Endodermal cell (in vitro differentiated cells): ENCODE results near the gene DLG2. TPM values are rescaled to one million over a fixed set of nuclear protein-coding genes. Genes with fewer than 3 reads are reported as not detected.

ENCODE experiments used
- DNase-seq: peaks from one replicate; pipeline ENCODE4 v3.0.0-alpha.2; 2017
- H3K27ac ChIP-seq: 2 replicates; pipeline ENCODE4 v1.5.1; 2013; ENCODE audit warnings: mild to moderate bottlenecking, low read depth, low read length, moderate library complexity
- H3K27me3 ChIP-seq: 2 replicates; pipeline ENCODE4 v1.6.1; 2013; ENCODE audit warnings: mild to moderate bottlenecking, low read length, moderate library complexity; ENCODE audit not compliant: insufficient read depth, control insufficient read depth, poor library complexity, severe bottlenecking
- H3K36me3 ChIP-seq: 2 replicates; pipeline ENCODE4 v1.7.0; 2013; ENCODE audit warnings: mild to moderate bottlenecking, low read length, moderate library complexity; ENCODE audit not compliant: control insufficient read depth, insufficient read depth
- H3K4me1 ChIP-seq: one replicate; pipeline ENCODE4 v1.7.0; 2013; ENCODE audit warnings: low read length; ENCODE audit not compliant: control insufficient read depth, insufficient read depth
- H3K4me3 ChIP-seq: 2 replicates; pipeline ENCODE4 v1.5.1; 2013; ENCODE audit warnings: mild to moderate bottlenecking, low read length, moderate library complexity
- H3K9ac ChIP-seq: 2 replicates; pipeline ENCODE4 v1.6.1; 2013; ENCODE audit warnings: mild to moderate bottlenecking, low read length, moderate library complexity; ENCODE audit not compliant: poor library complexity, severe bottlenecking; ENCODE audit errors: extremely low read depth
- H3K9me3 ChIP-seq: 2 replicates; pipeline ENCODE4 v1.6.1; 2013; ENCODE audit warnings: mild to moderate bottlenecking, low read length, moderate library complexity; ENCODE audit not compliant: control insufficient read depth
- H3K27ac Mint-ChIP-seq: 2 replicates; pipeline ENCODE4 v1.8.0; 2020; ENCODE audit warnings: mixed read lengths
- H3K27me3 Mint-ChIP-seq: 2 replicates; pipeline ENCODE4 v1.8.0; 2021; ENCODE audit warnings: mild to moderate bottlenecking, mixed read lengths; ENCODE audit not compliant: insufficient read depth
- H3K36me3 Mint-ChIP-seq: 2 replicates; pipeline ENCODE4 v1.8.0; 2020; ENCODE audit warnings: low read depth, mixed read lengths
- H3K4me1 Mint-ChIP-seq: 2 replicates; pipeline ENCODE4 v1.8.0; 2020; ENCODE audit warnings: mixed read lengths
- H3K4me3 Mint-ChIP-seq: 2 replicates; pipeline ENCODE4 v1.8.0; 2020; ENCODE audit warnings: mild to moderate bottlenecking, moderate library complexity, mixed read lengths
- H3K9me3 Mint-ChIP-seq: 2 replicates; pipeline ENCODE4 v1.8.0; 2020; ENCODE audit warnings: mild to moderate bottlenecking, mixed read lengths
- WGBS, 2 experiments: methylation state at CpG; one replicate each; pipeline versions ENCODE4 v1.1.5 to v1.1.7; 2013; ENCODE audit warnings: missing lambda C conversion rate in 2 of 2, mixed read lengths in 1 of 2; ENCODE audit not compliant: insufficient coverage in 1 of 2, insufficient read length in 1 of 2; 5-methylcytosine and 5-hydroxymethylcytosine counted together
- total RNA-seq, 2 donors: library from RNA; stranded (reverse); fragmentation: NEBNext Ultra II Directional in 1 of 2; extraction: Animal tissue kit (Norgen Biotek cat#: 25700) in 1 of 2; gene quantifications; 2 replicates in 1 of 2; 3 replicates in 1 of 2; pipeline ENCODE4 v1.2.1, GENCODE V29; 2021
- TF ChIP-seq, protein P1 (sequence below): fragments of 200-600 bp; sonication (generic); conservative IDR thresholded peaks from 2 replicates; pipeline ENCODE4 v1.5.0; 2021; ENCODE audit warnings: antibody characterized with exemption, mild to moderate bottlenecking

Gene DLG2
- total RNA-seq, 2 donors from 2014 or later, result 9.6 to 10.6 TPM

DNA sequence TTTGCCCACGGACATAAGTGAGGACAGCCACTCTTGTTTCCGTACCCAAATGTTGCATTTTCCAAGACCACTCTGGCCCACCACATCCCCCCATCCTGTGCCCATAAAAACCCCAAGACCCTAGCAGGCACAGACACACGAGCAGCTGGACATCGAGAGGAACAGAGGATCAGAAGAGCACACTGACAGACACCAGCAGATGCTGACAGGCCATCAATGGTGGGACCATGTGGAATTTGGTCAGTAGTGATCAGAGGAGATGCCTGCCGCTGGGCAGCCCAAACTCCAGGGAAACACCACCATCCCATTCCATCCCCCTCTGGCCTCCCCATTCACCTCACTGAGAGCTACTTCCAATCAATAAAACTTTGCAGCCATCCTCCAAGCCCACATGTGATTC is 87.0 kb downstream of the DLG2 start:
- no peaks in the 10 kb centered on the region for H3K9me3 ChIP-seq
- TF ChIP-seq, protein P1, sequence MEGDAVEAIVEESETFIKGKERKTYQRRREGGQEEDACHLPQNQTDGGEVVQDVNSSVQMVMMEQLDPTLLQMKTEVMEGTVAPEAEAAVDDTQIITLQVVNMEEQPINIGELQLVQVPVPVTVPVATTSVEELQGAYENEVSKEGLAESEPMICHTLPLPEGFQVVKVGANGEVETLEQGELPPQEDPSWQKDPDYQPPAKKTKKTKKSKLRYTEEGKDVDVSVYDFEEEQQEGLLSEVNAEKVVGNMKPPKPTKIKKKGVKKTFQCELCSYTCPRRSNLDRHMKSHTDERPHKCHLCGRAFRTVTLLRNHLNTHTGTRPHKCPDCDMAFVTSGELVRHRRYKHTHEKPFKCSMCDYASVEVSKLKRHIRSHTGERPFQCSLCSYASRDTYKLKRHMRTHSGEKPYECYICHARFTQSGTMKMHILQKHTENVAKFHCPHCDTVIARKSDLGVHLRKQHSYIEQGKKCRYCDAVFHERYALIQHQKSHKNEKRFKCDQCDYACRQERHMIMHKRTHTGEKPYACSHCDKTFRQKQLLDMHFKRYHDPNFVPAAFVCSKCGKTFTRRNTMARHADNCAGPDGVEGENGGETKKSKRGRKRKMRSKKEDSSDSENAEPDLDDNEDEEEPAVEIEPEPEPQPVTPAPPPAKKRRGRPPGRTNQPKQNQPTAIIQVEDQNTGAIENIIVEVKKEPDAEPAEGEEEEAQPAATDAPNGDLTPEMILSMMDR, result no peak
- Mint-ChIP-seq H3K36me3 (no peaks in the 10 kb centered on the region), H3K27me3 (no peaks in the 10 kb centered on the region), H3K27ac (peak overlapping the region; percentile 62), H3K4me1 (peaks cover 29% of the 10 kb centered on the region), H3K4me3 (no peak overlapping the region), H3K9me3 (peaks cover 15% of the 10 kb centered on the region)
- WGBS, 2 experiments, result 93% methylated on average over 5 of the region's 5 CpGs; no CpG with 5 or more reads in 1 of the 2 experiments
- H3K9ac ChIP-seq, result no peak overlapping the region
- H3K27me3 ChIP-seq, result no peaks in the 10 kb centered on the region
- H3K4me1 ChIP-seq, result peaks cover 7% of the 10 kb centered on the region
- no peak overlapping the region for H3K4me3 ChIP-seq
- H3K27ac ChIP-seq, result no peak overlapping the region
- DNase-seq, result no peak
- no peaks in the 10 kb centered on the region for H3K36me3 ChIP-seq

DNA sequence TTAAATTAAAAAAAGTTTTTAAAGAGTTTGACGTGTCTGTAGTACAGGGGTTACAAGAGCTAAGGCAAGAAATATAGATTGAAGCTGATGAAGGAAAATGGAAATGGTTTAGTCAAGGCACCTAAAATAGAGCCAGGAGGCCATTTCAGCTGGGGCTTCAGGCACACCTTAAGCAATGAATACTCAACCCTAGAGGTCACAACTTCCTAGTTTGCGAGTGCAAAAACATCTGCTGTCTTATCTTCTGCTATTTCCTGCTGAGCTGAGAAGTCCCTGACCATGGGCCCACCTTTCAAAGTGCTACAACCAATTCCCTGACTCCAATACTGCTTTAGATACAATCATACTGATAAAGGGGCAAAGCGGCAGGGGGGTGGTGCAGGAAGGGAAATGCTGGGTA is 87.4 kb downstream of the DLG2 start:
- TF ChIP-seq, protein P1, result no peak
- no peak overlapping the region for H3K27ac ChIP-seq
- H3K27me3 Mint-ChIP-seq, result no peaks in the 10 kb centered on the region
- H3K36me3 Mint-ChIP-seq, result peaks cover 3% of the 10 kb centered on the region
- H3K9ac ChIP-seq, result no peak overlapping the region
- WGBS, 2 experiments, result 66 to 86% methylated on average over 2 of the region's 3 CpGs
- H3K27me3 ChIP-seq, result no peaks in the 10 kb centered on the region
- peaks cover 7% of the 10 kb centered on the region for H3K4me1 ChIP-seq
- H3K4me3 ChIP-seq, result no peak overlapping the region
- peaks cover 3% of the 10 kb centered on the region for H3K9me3 ChIP-seq
- DNase-seq, result peak; percentile 61
- H3K27ac Mint-ChIP-seq, result peak overlapping the region; percentile 62
- H3K4me1 Mint-ChIP-seq, result peaks cover 29% of the 10 kb centered on the region
- H3K4me3 Mint-ChIP-seq, result no peak overlapping the region
- no peaks in the 10 kb centered on the region for H3K36me3 ChIP-seq
- peaks cover 18% of the 10 kb centered on the region for H3K9me3 Mint-ChIP-seq

DNA sequence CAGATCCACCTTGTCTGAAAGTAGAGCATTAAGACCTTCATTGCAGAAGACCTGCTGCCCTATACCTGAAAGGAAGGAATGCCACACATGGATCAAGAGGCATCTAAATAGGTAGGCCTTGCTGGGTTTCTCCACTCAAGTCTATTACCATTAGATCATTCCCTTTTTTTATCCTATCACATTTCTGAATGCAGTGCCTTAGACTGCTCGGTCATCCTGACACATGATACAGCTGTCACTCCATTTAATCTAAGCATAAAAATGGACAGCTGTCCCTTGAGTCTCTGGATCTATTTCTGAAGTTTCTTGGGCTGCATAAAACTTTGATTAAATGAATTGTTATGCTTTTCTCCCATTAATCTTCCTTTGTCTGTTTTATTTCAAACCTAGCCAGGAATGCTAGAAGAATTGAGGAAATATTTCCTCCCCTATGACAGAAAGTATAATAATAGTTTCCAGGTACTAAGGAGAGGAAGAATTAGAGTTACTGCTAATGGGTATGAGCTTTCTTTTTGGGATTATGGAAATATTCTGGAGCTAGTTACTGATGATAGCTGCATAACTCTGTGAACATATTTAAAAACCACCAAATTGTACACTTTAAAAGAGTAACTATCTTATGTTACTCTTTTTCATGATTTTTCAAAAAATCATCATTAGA is 88.0 kb downstream of the DLG2 start:
- DNase-seq, result no peak
- Mint-ChIP-seq H3K4me3 (no peak overlapping the region), H3K27me3 (no peaks in the 10 kb centered on the region), H3K9me3 (peaks cover 24% of the 10 kb centered on the region), H3K36me3 (peaks cover 5% of the 10 kb centered on the region), H3K27ac (no peak overlapping the region), H3K4me1 (peaks cover 29% of the 10 kb centered on the region)
- Histone ChIP-seq H3K4me1 (peaks cover 7% of the 10 kb centered on the region), H3K27ac (no peak overlapping the region), H3K27me3 (no peaks in the 10 kb centered on the region), H3K9ac (no peak overlapping the region), H3K9me3 (peaks cover 8% of the 10 kb centered on the region), H3K36me3 (no peaks in the 10 kb centered on the region), H3K4me3 (no peak overlapping the region)
- WGBS, 2 experiments, result 80 to 100% methylated on average over 1 of the region's 1 CpG
- TF ChIP-seq, protein P1, result no peak
